ENCODE data around the gene CNBP. TPM values are rescaled to one million over a fixed set of nuclear protein-coding genes. Genes with fewer than 3 reads are reported as not detected.

Gene CNBP
- total RNA-seq, 4 donors from 2014 or later = 369 to 489 (median 433) TPM

DNA sequence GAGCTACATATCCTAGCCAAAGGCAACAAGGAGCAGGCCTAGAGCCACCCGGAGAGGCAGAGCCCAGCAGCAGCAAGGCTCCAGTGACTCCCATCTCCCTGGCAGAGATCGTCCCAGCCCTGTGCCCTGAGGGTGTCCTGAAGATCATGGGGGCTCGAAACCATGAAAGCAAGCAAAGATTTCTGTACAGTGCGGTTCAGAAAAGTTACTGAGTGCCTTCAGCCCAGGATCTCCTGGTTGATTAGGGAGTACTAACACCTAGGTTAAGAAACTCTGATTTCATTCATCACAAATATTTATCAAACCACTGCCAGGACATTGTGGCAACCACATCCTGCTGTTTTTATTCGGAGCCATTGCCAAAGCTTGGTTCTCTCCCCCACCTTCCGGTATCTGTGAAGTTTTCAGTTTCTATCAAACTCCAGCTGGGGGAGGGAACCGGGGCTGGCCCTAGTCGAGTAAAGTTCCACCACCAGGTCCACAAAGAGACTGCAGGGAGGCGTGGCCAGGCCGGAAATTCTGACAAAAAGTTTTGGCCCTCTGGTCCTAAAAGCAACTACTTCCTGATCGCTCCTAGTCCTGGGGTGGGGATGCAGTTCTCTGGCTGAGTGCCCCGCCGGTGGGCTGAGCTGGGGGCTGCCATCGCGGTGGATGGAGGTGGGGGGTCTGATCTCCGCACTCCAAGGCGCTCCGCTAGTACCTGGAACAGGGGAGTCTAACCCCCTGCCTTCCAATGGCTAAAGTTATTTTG is 63.3 kb downstream of the CNBP start:
- peak; percentile 70 for DNase-seq (ENCODE audit: low spot score)
- ATAC-seq (ENCODE audit: low FRiP score) = peak; percentile 72
- no peak for TF ChIP-seq CTCF (IDR thresholded peaks at IDR 0.05)

GRCh38 chr3:129119365-129120100 is 64.2 kb downstream of the CNBP start:
- ATAC-seq (ENCODE audit: low FRiP score) (no peak), DNase-seq (ENCODE audit: low spot score) (no peak)
- no peak for TF ChIP-seq CTCF (IDR thresholded peaks at IDR 0.05)

- no peak for DNase-seq (ENCODE audit: low spot score)
- TF ChIP-seq CTCF (IDR thresholded peaks at IDR 0.05) = no peak
- ATAC-seq (ENCODE audit: low FRiP score) = no peak
Measured at GRCh38 chr3:129118745-129119144, 65.0 kb downstream of the CNBP start.

Small RNA genes within 50 kb of the gene (small RNA-seq; reads per million reads assigned to genes)
- not detected for gene RPS27P12

Other genes starting within 250 kb of the CNBP start
- 1 to 10 TPM in 2 of 4 donors, not detected in 2; 1.1 to 2.2 TPM for gene CFAP92, start 189.8 kb downstream of the CNBP start, total RNA-seq
- gene EFCC1, start 182.6 kb downstream of the CNBP start, total RNA-seq = 1 to 10 TPM in 3 of 4 donors, under 1 TPM in 1; 0.72 to 6.3 (median 1.2) TPM
- gene GP9, start 123.1 kb downstream of the CNBP start, total RNA-seq = not detected
- 10 to 100 TPM; 12.8 to 18.5 (median 16.3) TPM for gene RAB43, start 62.1 kb downstream of the CNBP start, total RNA-seq
- 10 to 100 TPM; 14.4 to 23.2 (median 17.0) TPM for gene ISY1, start 22.8 kb downstream of the CNBP start, total RNA-seq
- 100 to 1,000 TPM; 107 to 148 (median 127) TPM for gene COPG1, start 65.7 kb upstream of the CNBP start, total RNA-seq
- 10 to 100 TPM; 25.9 to 30.3 (median 27.1) TPM for gene HMCES, start 95.0 kb upstream of the CNBP start, total RNA-seq
- 1 to 10 TPM in 2 of 4 donors, under 1 TPM in 2; 0.24 to 2.8 (median 1.0) TPM for gene EFCAB12, start 244.7 kb upstream of the CNBP start, total RNA-seq

Measured in omental fat pad (tissue), 4 donors.